K562 (cell line): ENCODE measurements around the gene WDR45. TPM values are rescaled to one million over a fixed set of nuclear protein-coding genes. Genes with fewer than 3 reads are reported as not detected.

Source experiments
- ARID1B ChIP-seq: fragments of 450-650 bp; IDR thresholded peaks from 2 replicates; pipeline ENCODE4 v1.6.1; 2016; ENCODE audit warnings: antibody characterized with exemption, mild to moderate bottlenecking, inconsistent platforms
- ARID4B ChIP-seq: sonication (generic); formaldehyde crosslinking; IDR thresholded peaks from 2 replicates; pipeline ENCODE4 v1.8.0; 2022; ENCODE audit warnings: mild to moderate bottlenecking, missing genetic modification reagents
- CCAR2 ChIP-seq: fragments of 200-400 bp; formaldehyde crosslinking; IDR thresholded peaks from 2 replicates; pipeline ENCODE4 v1.6.1; 2017; ENCODE audit warnings: mild to moderate bottlenecking, low read depth, low read length
- FOXK1 ChIP-seq: sonication (generic); formaldehyde crosslinking; IDR thresholded peaks from 2 replicates; pipeline ENCODE4 v1.8.0; 2022; ENCODE audit warnings: missing genetic modification reagents, mild to moderate bottlenecking, borderline replicate concordance
- HMGN3 ChIP-seq: IDR thresholded peaks from 2 replicates; pipeline ENCODE4 v1.6.1; 2011; ENCODE audit warnings: borderline replicate concordance, low read depth, mild to moderate bottlenecking, mixed read lengths, low read length; ENCODE audit not compliant: insufficient read length; ENCODE audit errors: extremely low read depth
- MYNN ChIP-seq, 2 experiments: sonication (generic); formaldehyde crosslinking in 1 of 2; IDR thresholded peaks; 2 replicates each; pipeline versions ENCODE4 v1.5.0 to v1.6.1; 2016 to 2020; ENCODE audit warnings: antibody characterized with exemption in 1 of 2, missing genetic modification reagents in 1 of 2
- NR2C2 ChIP-seq, 2 experiments: fragments of 200-800 bp in 1 of 2; sonication (Bioruptor generic) in 1 of 2; sonication (generic) in 1 of 2; formaldehyde crosslinking in 1 of 2; IDR thresholded peaks; 2 replicates each; pipeline versions ENCODE4 v1.6.1 to v1.8.0; 2016 to 2022; ENCODE audit warnings: mild to moderate bottlenecking in 1 of 2, missing compliant biosample characterization in 1 of 2, missing genetic modification characterization in 1 of 2, missing genetic modification reagents in 1 of 2
- RAD21 ChIP-seq, 2 experiments: fragments of 250-450 bp in 1 of 2; fragments of 450-650 bp in 1 of 2; sonication (Bioruptor Pico) in 1 of 2; formaldehyde crosslinking in 1 of 2; IDR thresholded peaks in 1 of 2; conservative IDR thresholded peaks in 1 of 2; 2 replicates each; pipeline versions ENCODE4 v1.4.0 to v1.8.0; 2020 to 2022; ENCODE audit warnings: mild to moderate bottlenecking in 2 of 2, moderate library complexity in 1 of 2
- SRSF3 ChIP-seq: fragments of 200-400 bp; formaldehyde crosslinking; IDR thresholded peaks from 2 replicates; pipeline ENCODE4 v1.6.1; 2016; ENCODE audit warnings: mild to moderate bottlenecking, low read length, moderate library complexity; ENCODE audit not compliant: insufficient read depth
- XRCC3 ChIP-seq: fragments of 450-650 bp; IDR thresholded peaks from 2 replicates; pipeline ENCODE4 v1.6.1; 2017; ENCODE audit warnings: mild to moderate bottlenecking, moderate library complexity
- ZNF232 ChIP-seq: sonication (generic); formaldehyde crosslinking; IDR thresholded peaks from 2 replicates; pipeline ENCODE4 v1.8.0; 2022; ENCODE audit warnings: mild to moderate bottlenecking, missing genetic modification reagents
- polyA plus RNA-seq, 8 experiments: library from polyadenylated mRNA; depleted of rRNA in 4 of 8; stranded (reverse) in 5 of 8; unstranded in 3 of 8; fragments of >200 nt; fragmentation: Nextera tagmentation in 2 of 8; fragmentation: Illumina TruSeq in 1 of 8; extraction: Ambion mirVana in 2 of 8; extraction: Trizol in 1 of 8; gene quantifications; 2 replicates each; pipeline versions ENCODE4 v1.2.1 to v1.2.3, GENCODE V29; 2011 to 2014; ENCODE audit warnings: inconsistent platforms in 1 of 8, missing spikeins in 1 of 8
- total RNA-seq, 7 experiments: library from RNA; depleted of rRNA in 6 of 7; stranded (reverse); fragments of >200 nt in 6 of 7; fragmentation: Illumina TruSeq in 2 of 7; extraction: Trizol in 2 of 7; gene quantifications; 2 replicates each; pipeline versions ENCODE4 v1.2.1 to v1.2.3, GENCODE V29; 2011 to 2021; ENCODE audit warnings: low replicate concordance in 1 of 7

Gene WDR45
- total and polyA plus RNA-seq, 9 of the 15 experiments (the other 6 are each of a cell fraction or from before 2014, with no cell fraction given) = 19.4 to 136 (median 59.7) TPM

GRCh38 chrX:49039598-49040375 is 39.9 kb downstream of the WDR45 start (continued):
- TF ChIP-seq CCAR2 (no peak), MYNN (IDR thresholded peaks at IDR 0.05) (peak; percentile 81), MYNN (CRISPR knock-in tag; IDR thresholded peaks at IDR 0.05) (no peak), SRSF3 (no peak), ZNF232 (CRISPR knock-in tag) (no peak), ARID4B (CRISPR knock-in tag) (no peak), ARID1B (peak; percentile 76), NR2C2 (CRISPR knock-in tag; IDR thresholded peaks at IDR 0.05) (no peak), NR2C2 (tag; IDR thresholded peaks at IDR 0.05) (no peak), RAD21 (CRISPR knock-in tag; conservative IDR thresholded peaks at IDR 0.05 in 1 of 2, IDR thresholded peaks at IDR 0.05 in 1 of 2) (peak; percentile 38 to 44; a peak in 3 of 4 replicates), HMGN3 (no peak), XRCC3 (no peak), FOXK1 (no peak)
